HG02943 (cell line): ENCODE measurements around the gene IFNA8.
"Not testable (repeated sequence)": the region's sequence is repeated elsewhere in the genome, so short reads cannot be mapped to it uniquely, and the experiment has no call there.

Source experiments
- ATAC-seq: cut with Tn5 transposase; IDR thresholded peaks from one replicate; pipeline ENCODE4 v1.9.1; 2021; ENCODE audit warnings: mild to moderate bottlenecking, low read depth, moderate library complexity; ENCODE audit not compliant: unreplicated experiment

Gene IFNA8

DNA sequence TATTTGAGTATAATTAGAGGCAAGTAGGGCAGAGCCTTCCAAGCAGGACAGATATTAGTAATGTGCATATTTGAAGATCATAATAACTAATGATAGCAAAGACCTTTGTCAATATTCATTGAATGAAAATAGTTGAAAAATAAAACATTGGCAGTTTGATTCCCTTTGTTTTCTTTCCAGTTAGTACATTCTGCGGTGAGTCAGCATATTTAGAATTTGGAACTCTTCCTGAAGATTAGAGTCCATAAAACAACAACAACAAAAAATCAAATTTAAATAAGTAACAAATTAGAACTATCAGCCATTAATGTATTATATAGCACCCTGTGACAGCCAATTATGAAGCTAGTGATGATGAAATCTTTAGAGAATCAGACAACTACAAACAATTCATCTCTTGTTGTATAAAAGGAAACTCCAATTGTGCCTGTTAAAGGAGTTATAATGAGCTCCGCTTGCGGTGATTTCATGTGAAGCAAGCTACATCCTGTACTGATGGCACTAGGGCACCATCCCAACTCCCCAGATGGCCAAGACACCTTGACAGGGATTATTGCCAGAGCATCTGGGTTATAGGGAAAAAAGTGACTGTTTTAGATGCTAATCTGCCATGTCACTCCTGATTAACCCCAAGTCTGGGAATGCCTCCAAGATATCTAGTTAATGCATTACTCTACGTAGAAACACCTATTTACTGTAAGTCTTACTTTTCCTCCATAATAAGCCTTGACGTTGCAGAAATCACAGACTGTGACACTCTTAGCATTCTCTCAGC, 6.8 kb downstream of the IFNA8 start:
- no peak for ATAC-seq

DNA sequence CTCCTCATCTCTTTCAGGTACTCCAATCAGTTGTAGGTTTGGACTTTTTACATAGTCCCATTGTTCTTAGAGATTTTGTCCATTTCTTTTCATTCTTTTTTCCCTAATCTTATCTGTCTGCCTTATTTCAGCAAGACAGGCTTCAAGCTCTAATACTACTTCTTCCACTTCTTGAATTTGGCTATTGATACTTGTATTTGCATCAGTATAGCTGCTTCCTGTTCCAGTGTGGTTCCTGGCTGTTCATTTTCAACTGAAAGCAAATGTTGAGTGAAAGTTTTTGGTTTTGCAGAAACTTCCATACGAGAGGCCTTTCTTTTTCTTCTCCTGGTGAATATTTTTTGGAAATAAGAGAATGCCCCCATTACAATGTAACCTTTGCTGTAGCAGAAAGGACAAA, 19.3 kb downstream of the IFNA8 start:
- ATAC-seq: no peak

DNA sequence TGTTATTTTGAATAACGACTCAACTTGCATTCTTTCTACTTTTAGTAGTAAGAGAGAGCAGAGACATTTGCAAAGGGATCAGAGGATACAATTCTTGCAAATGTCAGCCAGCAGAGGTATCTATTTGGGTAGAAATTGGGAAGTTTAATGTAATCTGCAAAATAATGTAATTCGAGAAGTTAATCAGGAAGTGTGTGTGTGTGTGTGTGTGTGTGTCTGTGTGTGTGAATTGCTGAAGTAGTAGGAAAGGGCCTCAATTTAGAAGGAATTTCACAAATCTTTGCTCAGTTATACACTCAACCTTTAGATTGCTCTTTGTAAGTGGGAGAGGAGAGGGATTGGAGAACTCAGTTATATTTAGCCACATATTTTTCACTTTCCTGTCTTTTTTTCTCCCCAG, 20.3 kb downstream of the IFNA8 start:
- ATAC-seq: no peak

DNA sequence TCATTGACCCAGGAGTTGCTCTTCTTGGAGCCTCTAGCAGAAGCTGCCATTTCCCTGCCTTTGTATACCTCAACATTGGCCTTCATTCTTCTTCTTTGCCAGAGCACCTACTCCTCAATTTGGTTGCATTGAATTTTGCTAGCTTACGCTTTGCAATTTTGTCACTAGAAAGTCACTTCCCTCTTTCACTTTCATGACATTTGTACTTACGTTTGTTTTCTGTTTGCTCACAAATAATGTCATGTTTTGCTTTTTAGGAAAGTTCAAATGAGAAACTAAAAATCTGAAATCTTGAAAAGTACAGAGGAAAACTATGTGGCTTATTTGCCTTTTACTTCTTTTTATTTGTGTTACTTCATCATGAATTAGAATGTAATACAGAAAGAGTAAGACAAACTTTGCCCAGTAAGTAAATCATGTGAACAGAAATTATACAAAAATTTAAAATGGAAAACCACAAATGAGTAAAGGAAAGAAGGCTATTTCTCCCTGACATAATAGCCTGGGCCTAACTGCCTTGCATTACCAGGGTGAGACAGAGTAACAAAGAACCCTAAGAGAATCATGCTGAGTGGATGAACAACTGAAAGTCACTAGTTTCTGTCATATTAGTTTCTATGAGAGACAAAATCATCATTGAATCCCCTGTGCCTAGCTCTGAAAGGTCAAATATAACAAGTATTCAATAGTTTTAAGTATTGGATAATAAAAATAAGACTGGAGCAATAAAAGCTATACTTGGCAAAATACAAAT, 23.9 kb downstream of the IFNA8 start:
- ATAC-seq: peak; percentile 65

DNA sequence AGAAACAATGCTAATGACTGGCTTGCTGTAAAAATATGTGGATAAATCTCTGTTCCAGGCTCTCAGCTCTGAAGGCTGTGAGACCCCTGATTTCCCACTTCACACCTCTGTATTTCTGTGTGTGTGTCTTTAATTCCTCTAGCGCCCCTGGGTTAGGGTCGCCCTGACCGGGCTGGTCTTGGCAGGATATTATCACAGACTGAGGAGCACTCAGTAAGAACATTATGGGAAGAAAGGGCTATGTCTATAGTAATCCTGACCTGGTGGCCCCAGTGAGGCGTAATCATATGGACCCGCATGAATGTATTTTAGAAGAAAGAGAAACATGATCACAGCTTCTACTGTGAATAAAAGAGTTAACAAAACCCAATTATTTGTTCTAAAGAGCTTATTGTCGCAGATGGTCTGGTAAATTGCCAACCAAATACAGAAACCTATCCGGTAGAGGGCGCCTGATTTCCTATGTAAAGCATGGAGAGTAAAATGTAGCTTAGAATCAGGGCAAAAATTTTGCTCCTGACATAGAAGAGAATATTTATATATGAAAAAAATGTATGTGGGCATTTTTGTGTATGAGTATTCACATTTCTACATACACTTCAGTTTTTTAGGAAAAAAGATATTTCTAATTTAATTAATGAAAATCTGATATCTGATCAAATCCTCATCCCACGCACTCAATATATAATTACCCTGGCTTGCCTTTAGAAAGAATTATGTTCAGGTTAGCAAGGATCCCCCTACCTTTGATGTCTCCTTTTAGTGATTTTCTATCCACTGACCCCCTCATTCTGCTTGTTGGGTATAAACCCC, 25.5 kb downstream of the IFNA8 start:
- no peak for ATAC-seq

DNA sequence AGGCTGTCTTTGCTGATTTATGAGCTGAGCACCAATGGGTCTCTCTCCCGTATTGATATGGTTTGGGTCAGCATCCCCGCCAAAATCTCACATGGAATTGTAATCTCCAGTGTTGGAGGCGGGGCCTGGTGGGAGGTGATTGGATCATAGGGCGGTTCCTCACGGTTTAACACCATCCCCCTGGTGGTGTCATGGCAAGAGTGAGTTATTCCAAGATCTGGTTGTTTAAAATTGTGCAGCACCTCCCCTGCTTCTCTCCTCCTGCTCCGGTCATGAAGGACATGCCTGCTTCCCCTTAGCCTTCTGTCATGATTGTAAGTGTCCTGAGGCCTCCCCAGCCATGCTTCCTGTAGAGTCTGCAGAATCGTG, 26.1 kb downstream of the IFNA8 start:
- not testable (repeated sequence) for ATAC-seq

DNA sequence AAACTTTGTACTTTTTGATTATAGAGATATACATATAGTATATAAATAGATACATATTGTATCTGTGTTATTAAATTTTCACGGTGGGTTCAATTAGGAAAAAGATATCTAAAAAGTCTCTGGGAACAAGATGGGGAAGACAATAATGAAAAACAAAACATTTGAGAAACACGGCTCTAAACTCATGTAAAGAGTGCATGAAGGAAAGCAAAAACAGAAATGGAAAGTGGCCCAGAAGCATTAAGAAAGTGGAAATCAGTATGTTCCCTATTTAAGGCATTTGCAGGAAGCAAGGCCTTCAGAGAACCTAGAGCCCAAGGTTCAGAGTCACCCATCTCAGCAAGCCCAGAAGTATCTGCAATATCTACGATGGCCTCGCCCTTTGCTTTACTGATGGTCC, 31.2 kb downstream of the IFNA8 start, which contains the start of gene IFNA1:
Gene IFNA1, plus strand, starts transcription at position 301 of the 400 bp plus-strand sequence. Its CDS starts 69 bp downstream, at position 370.
- no peak for ATAC-seq

DNA sequence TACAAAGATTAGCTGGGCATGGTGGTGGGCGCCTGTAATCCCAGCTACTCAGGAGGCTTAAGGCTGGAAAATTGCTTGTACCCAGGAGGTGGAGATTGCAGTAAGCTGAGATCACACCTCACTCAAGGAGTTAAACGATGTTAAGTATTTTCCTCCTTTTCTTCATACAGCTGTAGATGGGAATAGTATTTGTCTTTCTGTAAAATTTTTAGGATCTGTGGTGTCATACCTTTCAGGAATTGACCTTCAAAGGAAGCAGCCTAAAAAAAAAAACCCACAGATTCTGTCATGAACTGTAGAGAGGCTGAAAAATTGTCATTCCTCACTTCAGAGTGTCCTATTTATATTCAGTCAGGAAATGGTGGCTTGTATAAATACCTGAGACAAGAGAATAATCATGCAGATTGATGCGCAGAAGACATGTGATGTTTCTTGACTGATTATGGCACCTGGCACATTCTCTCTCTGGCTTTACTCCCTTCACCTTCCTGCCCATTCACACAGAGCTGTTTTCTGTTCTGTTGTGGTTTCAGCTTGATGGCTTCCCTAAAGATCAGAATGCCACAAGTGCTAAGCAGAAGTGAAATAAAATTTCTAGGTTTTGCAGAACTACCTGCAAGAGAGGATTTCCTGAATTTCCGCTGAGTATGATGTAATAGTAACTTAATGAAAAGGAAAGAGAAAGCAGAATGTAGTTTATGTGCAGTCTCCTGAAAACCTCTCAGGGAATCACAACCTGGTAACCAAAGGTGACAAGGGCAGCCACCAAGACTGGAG, 35.1 kb downstream of the IFNA8 start:
- peak; percentile 93 for ATAC-seq

DNA sequence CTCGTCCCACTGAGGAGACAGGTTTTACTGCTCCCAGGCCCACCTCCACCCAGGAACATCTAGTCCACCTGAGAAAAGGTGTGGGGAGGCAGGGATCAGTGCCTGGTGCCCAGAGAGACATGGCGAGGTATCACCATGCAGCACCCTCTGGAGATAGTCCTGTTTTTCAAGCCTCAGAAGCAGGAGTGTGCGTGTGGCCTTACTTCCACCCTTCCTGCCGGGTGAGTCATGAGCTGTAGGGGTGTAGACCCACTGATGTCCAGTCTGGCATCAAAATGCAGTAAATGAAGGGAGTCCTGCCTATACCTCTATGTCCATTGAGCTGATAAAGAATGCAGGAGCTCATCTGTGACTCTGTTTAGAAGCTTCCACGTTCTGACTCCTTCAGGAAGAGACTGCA, 40.4 kb downstream of the IFNA8 start:
- not testable (repeated sequence) for ATAC-seq

DNA sequence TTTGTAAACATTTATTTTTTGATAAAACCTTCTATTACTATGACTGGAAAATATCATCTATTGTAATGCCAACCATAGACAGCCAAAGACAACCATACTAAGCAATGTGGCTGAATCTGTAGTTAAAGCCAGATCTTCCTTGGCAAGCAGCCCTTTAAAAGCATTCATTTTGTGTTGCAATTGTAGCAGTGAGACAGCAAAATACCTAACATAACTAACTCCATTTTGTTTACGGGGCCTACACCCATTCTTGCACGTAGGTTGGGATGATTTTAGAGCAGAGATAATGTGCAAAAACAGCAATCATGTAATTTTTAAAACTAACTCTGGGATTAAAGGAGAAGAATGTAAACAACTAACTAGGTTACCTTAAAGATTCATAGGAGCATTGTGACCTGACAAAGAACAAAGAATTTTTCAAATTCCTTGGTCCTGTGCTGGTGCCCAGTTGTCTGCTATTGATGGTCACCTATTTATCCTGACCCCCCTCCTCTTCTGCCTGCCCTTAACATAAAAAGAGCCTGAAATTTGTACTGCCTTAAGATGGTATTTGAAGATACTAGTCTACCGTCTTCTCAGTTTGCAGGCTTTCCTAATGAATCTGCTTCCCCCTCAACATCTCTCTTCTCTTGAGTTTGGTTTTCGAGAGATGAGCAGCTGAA, 41.9 kb downstream of the IFNA8 start:
- no peak for ATAC-seq

DNA sequence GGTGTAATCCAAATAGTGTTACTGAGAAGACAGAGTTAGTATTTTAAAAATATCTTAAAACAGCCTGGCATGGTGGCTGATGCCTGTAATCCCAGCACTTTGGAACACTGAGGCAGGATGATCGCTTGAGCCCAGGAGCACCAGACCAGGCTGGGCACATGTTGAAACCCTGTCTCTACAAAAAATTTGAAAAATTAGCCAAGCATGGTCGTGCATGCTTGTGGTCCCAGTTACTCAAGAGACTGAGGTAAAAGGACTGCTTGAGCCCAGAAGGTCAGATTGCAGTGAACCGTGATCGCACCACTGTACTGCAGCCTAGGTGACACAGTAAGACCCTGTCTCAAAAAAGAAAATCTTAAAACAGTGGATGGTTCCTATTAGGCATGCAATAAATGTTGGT, 43.8 kb downstream of the IFNA8 start:
- no peak for ATAC-seq

DNA sequence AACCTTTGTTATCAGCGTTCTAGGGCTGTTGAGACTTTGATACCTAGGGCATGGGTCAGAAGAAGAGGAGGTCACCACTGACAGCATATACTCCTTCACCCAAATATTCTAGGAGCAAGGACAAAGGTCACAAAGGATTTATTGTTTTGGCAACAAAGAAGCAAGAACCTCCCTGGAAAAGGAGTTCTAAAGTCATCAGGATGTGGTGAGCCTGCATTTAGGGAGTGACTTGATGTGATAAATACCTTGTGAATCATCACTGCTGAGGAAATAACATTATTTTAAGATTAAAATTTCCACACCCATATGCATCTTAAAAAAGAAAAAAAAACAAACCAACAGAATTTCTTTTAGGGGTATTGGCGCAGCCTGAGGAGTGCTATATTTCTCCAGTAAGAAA, 45.2 kb downstream of the IFNA8 start:
- no peak for ATAC-seq

DNA sequence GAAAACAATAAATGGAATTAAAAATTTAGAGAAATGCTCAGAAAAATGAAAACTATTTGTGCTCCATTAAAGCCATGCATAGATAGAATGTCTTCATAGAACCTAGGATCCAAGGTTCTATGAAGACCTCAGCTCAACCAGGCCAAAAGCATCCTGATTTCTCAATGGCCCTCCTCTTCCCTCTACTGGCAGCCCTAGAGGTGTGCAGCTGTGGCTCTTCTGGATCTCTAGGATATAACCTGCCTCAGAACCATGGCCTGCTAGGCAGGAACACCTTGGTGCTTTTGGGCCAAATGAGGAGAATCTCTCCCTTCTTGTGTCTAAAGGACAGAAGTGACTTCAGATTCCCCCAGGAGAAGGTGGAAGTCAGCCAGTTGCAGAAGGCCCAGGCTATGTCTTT, 46.4 kb downstream of the IFNA8 start:
- peak; percentile 90 for ATAC-seq
